Measurements from ENCODE around the gene SLC25A52.
"Not testable (repeated sequence)": the region's sequence is repeated elsewhere in the genome, so short reads cannot be mapped to it uniquely, and the experiment has no call there.

SLC25A52 gene

GRCh38 chr18:31740180-31740579 lies 20.5 kb downstream of the SLC25A52 start:
- no peak for DNase-seq (ENCODE audit: low read depth)

GRCh38 chr18:31739651-31740050 lies 21.0 kb downstream of the SLC25A52 start:
- no peak for DNase-seq (ENCODE audit: low read depth)

DNA sequence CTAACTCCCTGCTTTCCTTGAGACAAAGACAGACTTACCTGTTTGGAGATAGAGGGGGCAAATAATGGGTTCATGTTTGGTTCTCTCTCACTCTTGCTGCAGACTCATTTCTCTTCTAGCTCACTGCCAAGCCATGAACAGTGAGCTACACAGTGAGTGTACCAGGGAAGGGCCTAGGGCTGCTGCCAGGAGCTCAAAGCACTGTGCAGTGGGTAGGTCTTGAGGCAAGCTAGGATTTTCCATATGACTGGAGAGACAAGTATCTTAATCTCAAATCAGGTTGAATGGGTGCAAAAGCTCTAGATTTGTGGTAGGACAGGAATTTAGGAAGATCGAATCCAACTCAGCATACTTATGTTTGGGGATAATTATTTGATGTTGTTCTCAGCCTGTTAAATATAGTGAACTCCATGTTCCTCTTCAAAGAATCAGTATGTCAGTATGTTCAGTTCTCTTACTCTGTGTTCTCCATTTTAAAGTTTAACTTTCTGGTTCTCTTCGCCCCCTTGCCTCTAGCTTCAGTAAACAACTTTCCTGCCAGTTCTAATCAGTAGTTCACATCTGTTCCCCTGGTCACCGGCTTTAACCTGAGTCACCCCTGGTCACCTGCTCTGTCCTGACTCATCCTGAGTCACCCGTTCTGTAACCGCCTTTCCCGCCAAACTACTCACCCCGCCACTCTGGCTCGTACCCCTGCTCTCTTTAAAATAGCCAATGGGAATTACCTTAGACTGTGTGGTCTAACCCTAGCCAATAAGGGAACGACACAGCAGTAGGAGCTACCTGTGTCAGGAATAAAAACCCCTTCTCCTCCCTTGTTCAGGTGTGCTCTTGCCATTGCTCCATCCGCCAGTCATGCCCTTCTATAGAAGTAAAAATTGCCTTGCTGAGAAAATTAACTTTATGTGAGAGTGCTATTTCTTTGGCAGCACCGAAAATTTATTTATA lies 21.9 kb downstream of the SLC25A52 start:
- DNase-seq (ENCODE audit: low read depth) = no peak

- no peak for DNase-seq (ENCODE audit: low read depth)
Measured at GRCh38 chr18:31736630-31737029, 24.1 kb downstream of the SLC25A52 start.

DNA sequence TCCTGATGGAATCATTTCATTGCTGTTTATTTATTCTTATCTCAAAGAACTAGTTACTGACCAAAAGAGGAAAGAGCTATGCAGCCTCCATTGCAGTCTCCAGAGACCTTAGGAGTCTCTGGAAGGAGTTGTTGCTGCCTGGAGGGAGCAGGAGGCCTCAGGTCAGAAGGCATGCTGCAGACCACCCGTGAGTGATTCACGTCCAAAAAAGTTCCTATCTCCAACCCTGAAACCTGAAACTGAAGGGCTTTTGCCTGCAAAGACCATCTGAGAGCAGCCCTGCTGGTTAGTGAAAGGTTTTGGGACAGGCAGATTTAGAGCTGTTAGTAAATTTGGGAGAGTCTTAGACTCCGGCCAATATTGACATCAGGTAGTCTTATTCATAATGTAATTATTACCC lies 29.1 kb downstream of the SLC25A52 start:
- no peak for DNase-seq (ENCODE audit: low read depth)

- DNase-seq (ENCODE audit: low read depth) = not testable (repeated sequence)
Measured at GRCh38 chr18:31729196-31729595, 31.5 kb downstream of the SLC25A52 start.

GRCh38 chr18:31723990-31724711 lies 36.5 kb downstream of the SLC25A52 start:
- DNase-seq (ENCODE audit: low read depth) = no peak

GRCh38 chr18:31723639-31723989 lies 37.1 kb downstream of the SLC25A52 start:
- DNase-seq (ENCODE audit: low read depth) = no peak

GRCh38 chr18:31722369-31722957 lies 38.2 kb downstream of the SLC25A52 start:
- peak; percentile 57 for DNase-seq (ENCODE audit: low read depth)

- no peak for DNase-seq (ENCODE audit: low read depth)
Measured at GRCh38 chr18:31721601-31722000, 39.1 kb downstream of the SLC25A52 start.

- no peak for DNase-seq (ENCODE audit: low read depth)
Measured at GRCh38 chr18:31720867-31721266, 39.8 kb downstream of the SLC25A52 start.

GRCh38 chr18:31719363-31720006 lies 41.2 kb downstream of the SLC25A52 start:
- no peak for DNase-seq (ENCODE audit: low read depth)

GRCh38 chr18:31718386-31718785 lies 42.3 kb downstream of the SLC25A52 start:
- no peak for DNase-seq (ENCODE audit: low read depth)

- DNase-seq (ENCODE audit: low read depth) = no peak
Measured at GRCh38 chr18:31716362-31716761, 44.3 kb downstream of the SLC25A52 start.

DNA sequence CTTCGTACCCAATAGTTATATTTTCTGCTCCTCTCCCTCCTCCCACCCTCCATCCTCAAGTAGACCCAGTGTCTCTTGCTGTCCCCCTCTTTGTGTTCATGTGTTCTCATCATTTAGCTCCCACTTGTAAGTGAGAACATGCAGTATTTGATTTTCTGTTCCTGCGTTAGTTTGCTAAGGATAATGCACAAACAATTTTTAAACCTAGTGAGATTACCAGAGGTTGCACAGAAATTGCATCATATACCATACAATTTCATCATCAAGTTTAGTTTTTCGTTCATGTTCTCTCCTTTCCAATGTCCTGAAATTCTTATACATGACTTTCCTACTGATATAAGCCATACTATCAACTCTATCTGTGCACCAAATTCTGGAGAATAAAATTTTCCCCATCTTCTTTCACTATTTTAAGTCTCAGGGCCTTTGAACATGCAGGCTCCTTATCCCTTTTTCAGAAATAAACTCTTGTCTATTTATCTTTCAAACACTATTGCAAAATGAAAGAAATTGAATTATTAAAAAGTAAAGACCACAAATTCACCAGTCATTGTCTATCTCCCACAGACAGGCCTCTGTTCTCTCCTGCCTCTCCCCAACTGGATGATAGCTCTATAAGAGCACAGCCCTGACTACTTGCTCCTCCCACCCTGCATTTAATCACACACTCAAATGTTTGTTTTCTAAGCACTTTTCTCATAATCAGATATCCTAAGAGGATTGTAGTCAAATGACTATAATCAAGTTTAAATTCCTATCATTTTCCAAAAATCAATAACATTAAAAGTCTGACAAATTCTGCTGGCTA lies 49.1 kb downstream of the SLC25A52 start:
- DNase-seq (ENCODE audit: low read depth) = no peak

DNA sequence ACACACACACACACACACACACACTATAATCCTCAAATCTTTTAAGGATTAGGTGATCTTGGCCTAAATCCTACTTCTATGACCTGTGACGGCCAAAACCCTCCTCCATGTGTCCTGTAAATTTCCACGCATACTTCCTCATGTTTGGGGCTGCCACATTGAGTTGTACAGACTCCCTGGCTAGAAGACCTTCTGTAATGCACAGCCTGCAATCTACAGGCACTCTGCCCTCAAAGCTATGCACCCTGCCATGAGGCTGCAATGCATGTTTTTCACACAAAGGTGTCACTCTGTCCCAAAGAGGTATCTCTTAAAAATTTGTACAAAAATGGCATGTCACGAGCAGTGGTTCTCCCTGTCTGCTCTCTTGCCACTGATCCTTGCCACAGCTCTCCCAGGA lies 49.9 kb downstream of the SLC25A52 start:
- DNase-seq (ENCODE audit: low read depth) = no peak
